GM12891 (cell line): ENCODE measurements around the gene PTRH1.

Experiments
- PAX5 ChIP-seq: IDR thresholded peaks from 2 replicates; pipeline ENCODE4 v1.6.1; 2011; ENCODE audit warnings: low read length, moderate library complexity, mild to moderate bottlenecking; ENCODE audit not compliant: insufficient read depth, severe bottlenecking
- POLR2A ChIP-seq: IDR thresholded peaks from 2 replicates; pipeline ENCODE4 v1.6.1; 2011; ENCODE audit warnings: low read depth, low read length, control low read depth
- POLR2AphosphoS5 ChIP-seq: IDR thresholded peaks from 2 replicates; pipeline ENCODE4 v1.6.1; 2011; ENCODE audit warnings: low read depth, low read length, control low read depth
- TAF1 ChIP-seq: IDR thresholded peaks from 2 replicates; pipeline ENCODE4 v1.6.1; 2011; ENCODE audit warnings: low read depth, low read length, control low read depth

- no peak for TF ChIP-seq POLR2A
- TF ChIP-seq POLR2AphosphoS5 = no peak
- TF ChIP-seq PAX5 = no peak
- TF ChIP-seq TAF1 = no peak
Observed at GRCh38 chr9:127714020-127714750, 1.3 kb downstream of the PTRH1 start.
